ENCODE measurements around the gene SLF2.
A peak's percentile ranks its signal among the peaks of the same experiment; 100 is the strongest.

SLF2 gene

DNA sequence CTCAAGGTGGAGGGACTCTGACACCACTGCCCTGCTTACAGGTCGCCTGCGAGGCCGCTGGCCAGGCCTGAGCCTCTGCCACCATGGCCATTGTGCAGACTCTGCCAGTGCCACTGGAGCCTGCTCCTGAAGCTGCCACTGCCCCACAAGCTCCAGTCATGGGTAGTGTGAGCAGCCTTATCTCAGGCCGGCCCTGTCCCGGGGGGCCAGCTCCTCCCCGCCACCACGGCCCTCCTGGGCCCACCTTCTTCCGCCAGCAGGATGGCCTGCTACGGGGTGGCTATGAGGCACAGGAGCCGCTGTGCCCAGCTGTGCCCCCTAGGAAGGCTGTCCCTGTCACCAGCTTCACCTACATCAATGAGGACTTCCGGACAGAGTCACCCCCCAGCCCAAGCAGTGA is 89.7 kb downstream of the SLF2 start:
- no peak for DNase-seq

DNA sequence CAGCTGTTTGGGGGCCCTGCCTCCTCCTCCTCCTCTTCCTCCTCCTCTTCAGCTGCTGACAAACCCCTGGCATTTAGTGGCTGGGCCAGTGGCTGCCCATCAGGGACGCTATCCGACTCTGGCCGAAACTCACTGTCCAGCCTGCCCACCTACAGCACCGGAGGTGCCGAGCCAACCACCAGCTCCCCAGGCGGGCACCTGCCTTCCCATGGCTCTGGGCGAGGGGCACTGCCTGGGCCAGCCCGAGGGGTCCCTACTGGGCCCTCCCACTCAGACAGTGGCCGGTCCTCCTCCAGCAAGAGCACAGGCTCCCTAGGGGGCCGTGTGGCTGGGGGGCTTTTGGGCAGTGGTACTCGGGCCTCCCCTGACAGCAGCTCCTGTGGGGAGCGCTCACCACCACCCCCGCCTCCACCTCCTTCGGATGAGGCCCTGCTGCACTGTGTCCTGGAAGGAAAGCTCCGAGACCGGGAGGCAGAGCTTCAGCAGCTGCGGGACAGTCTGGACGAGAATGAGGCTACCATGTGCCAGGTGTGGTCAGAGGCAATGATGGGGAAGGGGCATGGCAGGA is 91.0 kb downstream of the SLF2 start:
- DNase-seq, result no peak

DNA sequence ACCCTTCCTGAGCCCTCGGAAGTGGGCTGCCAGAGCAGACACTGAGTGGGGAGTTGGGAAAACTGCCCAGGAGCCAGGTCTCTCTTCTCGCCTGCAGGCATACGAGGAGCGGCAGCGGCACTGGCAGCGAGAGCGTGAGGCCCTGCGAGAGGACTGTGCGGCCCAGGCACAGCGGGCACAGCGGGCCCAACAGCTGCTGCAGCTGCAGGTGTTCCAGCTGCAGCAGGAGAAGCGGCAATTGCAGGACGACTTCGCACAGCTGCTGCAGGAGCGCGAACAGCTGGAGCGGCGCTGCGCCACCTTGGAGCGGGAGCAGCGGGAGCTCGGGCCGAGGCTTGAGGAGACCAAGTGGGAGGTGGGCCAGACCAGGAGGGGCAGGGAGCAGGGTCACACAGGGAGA is 92.6 kb downstream of the SLF2 start:
- DNase-seq, result no peak

DNA sequence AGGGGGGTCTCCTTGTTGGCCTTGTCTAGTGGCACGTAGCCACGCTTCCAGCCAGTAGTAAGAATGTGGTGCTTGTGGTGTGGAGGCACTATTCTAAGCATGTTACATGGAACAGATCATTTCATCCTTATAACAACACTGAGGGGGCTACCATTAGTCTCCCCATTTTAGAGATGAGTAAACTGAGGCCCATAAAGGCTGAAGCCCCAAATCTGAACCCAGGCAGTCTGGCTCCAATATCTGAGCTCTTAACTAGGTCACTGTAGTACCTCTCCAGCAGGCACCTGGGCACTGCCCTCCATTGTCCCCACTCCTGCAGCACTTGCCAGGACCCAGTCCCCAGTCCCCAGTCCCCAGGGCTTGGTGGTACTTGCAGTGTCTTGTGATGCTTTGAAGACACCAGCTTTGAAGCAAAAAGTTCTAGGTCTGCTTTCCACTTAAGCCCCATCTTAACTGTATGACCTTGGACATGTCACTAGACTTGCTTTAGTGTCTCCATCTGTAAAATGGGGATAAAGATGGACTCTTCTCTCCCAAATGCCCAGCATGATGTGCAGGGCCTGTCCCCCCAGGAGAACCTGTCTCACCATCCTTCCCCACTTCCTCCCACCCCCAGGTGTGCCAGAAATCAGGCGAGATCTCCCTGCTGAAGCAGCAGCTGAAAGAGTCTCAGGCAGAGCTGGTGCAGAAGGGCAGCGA is 93.3 kb downstream of the SLF2 start:
- DNase-seq, result no peak

DNA sequence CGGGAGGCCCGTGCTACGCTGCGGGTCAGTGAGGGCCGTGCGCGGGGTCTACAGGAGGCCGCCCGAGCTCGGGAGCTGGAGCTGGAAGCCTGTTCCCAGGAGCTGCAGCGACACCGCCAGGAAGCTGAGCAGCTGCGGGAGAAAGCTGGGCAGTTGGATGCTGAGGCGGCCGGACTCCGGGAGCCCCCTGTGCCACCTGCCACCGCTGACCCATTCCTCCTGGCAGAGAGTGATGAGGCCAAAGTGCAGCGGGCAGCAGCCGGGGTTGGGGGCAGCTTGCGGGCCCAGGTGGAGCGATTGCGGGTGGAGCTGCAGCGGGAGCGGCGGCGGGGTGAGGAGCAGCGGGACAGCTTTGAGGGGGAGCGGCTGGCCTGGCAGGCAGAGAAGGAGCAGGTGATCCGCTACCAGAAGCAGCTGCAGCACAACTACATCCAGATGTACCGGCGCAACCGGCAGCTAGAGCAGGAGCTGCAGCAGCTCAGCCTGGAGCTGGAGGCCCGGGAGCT is 93.9 kb downstream of the SLF2 start:
- no peak for DNase-seq

DNA sequence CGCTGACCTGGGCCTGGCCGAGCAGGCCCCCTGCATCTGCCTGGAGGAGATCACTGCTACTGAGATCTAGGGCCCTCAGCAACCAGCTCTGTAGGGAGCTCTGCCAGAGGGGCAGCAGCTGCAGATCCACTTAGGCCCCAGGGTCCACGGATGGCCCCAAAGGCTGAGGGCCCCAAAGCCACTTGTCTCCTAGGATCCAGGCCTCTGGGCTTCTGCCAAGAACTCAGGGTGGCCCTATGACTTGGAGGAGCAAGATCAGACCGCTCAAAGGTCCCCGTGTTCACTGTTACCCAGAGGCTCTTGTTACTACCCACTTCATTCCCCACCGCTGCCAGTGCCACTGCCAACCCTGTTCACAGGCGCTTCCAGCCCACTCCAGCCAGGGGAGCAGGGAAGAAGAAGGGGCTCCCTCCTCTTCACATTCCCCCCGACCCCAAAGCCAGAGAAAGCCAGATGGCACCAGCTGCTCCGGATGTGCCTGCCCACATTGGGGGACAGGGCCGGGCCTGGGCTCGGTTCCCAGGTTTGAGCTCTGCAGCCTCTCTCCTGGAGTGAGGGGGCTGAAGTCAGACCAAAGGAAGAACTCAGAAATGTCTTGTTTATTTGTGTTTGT is 94.4 kb downstream of the SLF2 start:
- no peak for DNase-seq

DNA sequence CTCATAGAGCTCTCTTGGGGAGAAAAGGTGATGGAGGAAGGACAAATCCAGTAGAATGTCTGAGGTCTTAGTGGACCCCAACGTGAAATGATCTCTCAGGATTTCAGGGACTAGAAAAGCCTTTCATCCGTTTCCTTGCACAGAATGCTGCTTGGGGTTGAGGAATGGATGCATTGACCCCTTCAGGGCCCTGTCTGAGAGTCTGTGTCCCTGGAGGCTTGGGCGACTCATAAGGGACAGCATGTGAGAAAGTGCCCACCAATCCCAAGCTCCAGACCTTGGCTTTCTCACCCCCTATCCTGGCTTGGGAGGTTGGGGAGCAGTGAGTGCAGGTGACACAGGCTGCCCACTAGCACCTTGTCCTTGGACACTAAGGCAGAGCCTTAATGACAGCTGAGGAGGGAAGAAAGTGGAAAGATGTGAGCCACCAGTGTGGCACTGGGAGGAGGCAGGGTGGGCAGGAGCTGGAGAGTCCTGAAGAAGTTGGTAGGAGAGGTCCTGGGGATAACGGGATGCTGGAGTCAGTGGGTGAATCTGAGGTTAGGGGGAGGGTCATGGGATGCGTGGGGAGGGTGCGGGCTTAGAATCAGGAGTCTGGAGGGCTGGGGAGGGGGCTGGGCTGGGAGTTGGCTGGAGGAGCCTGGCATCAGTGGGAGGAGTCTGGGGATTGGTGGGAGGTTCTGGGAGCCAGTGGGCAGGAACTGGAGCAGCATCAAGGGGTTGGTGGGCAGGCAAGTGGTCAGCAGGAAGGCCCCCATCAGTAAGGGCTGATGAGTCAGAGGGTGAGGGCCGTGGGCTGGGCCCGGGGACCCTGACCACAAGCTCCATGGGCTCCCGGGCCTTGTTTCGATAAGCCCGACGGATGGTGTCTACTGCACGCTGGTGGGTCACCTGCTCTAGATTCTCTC is 95.4 kb downstream of the SLF2 start:
- no peak for DNase-seq

DNA sequence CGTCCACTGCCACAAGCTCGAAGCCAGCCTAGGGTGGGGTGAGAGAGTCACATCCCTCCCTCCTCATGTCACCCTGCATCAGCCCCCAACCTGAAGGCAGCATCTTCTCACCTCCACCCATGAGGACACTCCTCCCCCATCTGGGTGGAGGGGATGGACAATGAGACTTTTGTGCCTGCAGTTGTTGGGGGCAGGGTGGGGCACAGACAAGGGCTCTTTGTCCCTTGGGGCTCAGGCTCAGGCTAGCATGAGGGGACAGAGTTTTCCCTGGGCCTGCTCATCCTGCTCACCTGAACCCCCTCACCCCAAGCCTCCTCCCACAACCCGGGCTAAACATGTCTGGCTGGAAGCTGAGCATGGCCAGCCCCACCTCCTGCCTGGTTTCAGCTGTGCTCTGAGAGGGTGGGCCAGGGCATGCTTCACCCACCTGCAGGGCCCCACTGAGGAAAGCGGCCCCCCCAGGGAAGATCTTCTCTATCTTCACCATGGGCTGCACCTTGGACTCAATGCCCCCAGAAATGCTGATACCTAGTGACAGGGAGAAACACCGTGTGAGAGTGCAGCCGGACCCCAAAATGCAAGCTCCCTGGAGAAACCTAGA is 96.2 kb downstream of the SLF2 start:
- no peak for DNase-seq

DNA sequence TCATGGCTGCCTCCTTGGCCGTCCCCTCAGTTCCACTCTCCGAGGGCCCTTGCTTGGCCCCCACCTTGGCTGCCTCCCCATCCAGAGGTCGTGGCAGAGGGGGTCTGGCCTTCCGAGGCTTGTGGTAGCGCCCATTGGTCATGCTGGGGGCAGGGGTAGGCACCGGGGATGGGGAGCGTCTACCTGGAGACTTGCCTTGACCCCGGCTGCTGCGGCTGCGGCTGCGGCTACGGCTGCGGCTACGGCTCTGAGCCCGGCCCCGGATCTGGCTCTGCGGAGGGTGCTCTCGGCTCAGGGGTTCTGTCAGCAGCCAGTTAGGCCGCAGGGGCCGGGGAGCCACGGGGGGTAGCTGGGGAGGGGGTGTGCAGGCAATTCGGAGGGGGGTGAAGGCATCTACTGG is 97.6 kb downstream of the SLF2 start:
- DNase-seq, result no peak

DNA sequence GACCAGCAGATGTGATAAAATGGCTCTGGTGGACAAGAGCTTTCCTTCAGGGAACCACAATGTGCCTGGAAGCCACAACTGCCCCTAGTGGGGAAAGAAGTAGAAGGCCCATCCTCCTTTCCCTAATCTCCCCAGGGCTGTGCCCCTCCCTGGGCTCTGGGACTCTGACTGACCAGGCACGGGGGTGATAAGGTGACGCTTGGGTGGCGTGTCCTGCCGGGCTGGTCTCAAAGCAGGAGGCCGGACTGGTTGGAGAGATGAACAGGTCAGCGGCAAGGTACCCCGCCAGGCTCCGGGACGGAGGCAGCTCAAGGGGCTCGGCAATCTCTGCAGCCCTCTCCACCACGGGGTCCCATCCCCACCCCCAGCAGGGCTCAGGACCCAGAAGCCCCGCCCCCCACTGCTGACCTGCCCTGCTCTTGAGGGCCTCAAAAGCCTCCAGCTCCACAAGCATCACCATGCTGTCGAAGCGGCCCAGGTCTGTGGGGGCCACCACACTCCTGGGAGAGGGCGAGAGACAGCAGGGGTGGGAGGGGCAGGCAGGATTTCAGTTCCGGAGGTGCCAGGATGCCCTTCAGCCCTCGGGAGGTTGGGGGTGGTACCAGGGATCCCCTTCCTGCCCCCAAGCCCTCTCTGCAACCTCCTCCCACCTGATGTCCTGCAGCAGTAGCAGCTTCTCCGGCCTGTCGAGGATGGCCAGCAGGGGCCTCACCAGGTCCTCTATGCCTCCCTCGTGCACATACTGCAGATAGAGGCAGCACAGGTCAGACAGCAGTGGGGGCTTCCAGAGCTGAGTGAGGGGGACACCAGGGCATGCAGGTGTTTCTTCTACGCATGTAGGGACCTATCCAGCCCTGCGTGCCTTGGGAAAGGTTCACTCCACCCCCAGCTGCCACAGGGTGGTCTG is 99.0 kb downstream of the SLF2 start:
- DNase-seq, result no peak

DNA sequence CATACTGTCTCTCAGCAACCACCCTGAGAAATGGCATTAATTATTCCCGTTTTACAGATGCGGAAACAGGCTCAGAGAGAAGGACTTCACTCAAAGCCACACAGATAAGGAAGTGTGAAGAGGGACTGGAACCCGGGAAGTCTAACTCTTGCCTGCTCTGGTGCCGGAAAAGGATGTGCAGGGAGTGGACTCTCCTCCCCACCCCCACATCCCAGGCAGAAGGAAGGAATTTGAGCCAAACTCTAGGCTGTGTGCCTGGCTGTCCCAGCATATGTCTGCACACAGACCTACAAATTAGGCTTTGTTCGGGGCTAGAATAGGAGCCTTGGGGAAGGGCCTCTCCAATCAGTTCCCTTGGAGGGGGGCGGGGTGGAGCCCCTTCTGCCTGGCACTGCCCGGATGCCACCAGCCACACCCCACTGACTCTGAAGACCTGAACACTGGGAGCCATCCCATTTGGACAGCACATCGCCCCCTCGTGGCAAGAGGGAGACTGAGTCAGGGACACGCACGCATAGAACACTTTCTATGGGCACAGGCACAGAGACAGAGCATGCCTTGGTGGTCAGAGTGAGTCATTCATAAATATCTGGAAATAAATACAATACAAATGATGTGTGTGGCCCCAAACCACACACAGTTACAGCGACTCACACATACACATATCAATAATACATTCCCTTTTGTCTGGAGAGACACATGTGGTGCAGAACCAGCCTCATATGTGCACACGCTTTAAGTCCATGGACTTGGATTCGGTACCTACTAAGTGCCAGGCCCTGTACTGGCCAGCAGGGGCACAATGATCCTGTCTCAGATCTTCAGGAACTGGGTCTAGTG is 100.0 kb downstream of the SLF2 start:
- peak; percentile 47 to 79 (median 61) for DNase-seq

DNA sequence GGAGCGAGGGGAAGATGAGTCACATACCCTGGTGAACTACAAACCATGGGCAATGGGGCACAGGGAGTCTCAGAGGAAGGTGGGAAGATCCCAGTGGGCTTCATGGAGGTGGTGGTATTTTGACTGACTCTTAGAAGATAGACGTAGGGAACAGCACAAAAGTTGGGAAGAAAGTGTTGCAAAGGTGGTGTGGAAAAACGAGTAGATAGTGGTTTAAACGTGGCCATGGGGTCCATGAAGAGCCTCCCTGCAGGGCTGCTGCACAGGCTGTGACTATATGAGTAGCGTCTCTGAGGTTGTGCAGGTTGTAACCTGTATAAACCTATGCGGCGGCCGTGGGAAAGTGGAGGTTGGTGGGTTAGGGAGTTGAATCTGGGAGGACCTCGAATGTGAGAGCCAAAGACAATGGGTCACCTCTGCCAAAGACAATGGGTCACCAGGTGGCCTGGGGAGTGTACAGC is 100.6 kb downstream of the SLF2 start:
- no peak for DNase-seq

DNA sequence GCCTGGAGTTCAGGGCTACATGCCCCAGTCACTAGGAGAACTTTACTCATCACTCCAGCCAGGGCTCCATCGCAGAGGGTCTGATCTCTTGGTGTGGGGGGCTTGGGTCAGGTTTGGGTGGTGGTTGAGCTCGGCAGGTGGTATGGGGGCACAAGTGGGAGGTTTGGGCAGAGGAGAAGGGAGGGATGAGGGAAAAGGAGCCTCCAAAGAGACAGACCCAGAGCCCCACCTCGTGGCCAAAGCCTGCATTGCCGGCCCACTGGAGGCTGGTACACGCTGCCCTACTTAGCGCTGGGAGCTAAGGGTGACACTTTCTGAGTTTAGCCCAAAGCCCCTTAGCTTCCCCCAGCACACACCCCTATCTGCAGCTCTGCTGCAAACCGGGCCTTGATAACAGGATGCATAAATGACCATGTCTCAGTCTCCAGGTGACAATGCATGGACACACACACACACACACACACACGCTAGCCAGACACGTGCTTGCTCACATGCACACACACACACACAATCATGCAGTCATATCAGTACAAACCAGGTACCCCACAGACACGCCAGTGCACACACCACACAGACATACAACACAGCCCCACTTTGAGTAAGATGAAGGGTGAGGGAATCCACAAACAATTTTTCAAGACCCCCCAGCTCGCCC is 101.6 kb downstream of the SLF2 start:
- peak; percentile 40 to 73 (median 59) for DNase-seq
